ENCODE data around the gene VPS13C.

GRCh38 chr15:61853195-61853594 lies 207.1 kb downstream of the VPS13C start:
- TF ChIP-seq CTCF (IDR thresholded peaks at IDR 0.05; ENCODE audit: low read depth, low read length, poor library complexity, severe bottlenecking) (no peak), EZH2phosphoT487 (IDR thresholded peaks at IDR 0.05; ENCODE audit: borderline replicate concordance, low read length) (no peak)
